KMS-11 (cell line): ENCODE measurements around the gene CCDC127.
"Not testable (repeated sequence)": the region's sequence is repeated elsewhere in the genome, so short reads cannot be mapped to it uniquely, and the experiment has no call there.

Source experiments
- H2AFZ ChIP-seq: fragments of 200-600 bp; sonication (generic); 2 replicates; pipeline ENCODE4 v1.6.1; 2016; ENCODE audit warnings: antibody characterized with exemption, mixed run types, low read depth
- H3K27ac ChIP-seq: fragments of 200-600 bp; sonication (generic); 2 replicates; pipeline ENCODE4 v1.6.1; 2016; ENCODE audit warnings: mild to moderate bottlenecking, mixed run types
- H3K27me3 ChIP-seq: fragments of 200-600 bp; sonication (generic); 2 replicates; pipeline ENCODE4 v1.6.1; 2017; ENCODE audit warnings: mild to moderate bottlenecking, low read depth, mixed run types, moderate library complexity; ENCODE audit not compliant: insufficient read depth
- H3K36me3 ChIP-seq: fragments of 200-600 bp; sonication (generic); 2 replicates; pipeline ENCODE4 v1.6.1; 2017; ENCODE audit warnings: mild to moderate bottlenecking, mixed run types; ENCODE audit not compliant: insufficient read depth
- H3K4me1 ChIP-seq: fragments of 200-600 bp; sonication (generic); 2 replicates; pipeline ENCODE4 v1.6.1; 2016; ENCODE audit warnings: mild to moderate bottlenecking, low read depth, mixed run types; ENCODE audit not compliant: poor library complexity, severe bottlenecking
- H3K4me2 ChIP-seq: fragments of 200-600 bp; sonication (generic); 2 replicates; pipeline ENCODE4 v1.7.0; 2016; ENCODE audit warnings: mild to moderate bottlenecking, mixed run types
- H3K4me3 ChIP-seq: fragments of 200-600 bp; sonication (generic); IDR thresholded peaks from 2 replicates; pipeline ENCODE4 v1.6.1; 2017; ENCODE audit warnings: low read depth, low read length, mixed read lengths; ENCODE audit not compliant: insufficient read depth
- H3K79me2 ChIP-seq: fragments of 200-600 bp; sonication (generic); 2 replicates; pipeline ENCODE4 v1.6.1; 2016; ENCODE audit warnings: low read depth, mixed run types; ENCODE audit not compliant: insufficient read depth
- H3K9ac ChIP-seq: fragments of 200-600 bp; sonication (generic); 2 replicates; pipeline ENCODE4 v1.6.1; 2016; ENCODE audit warnings: mild to moderate bottlenecking, mixed run types
- H4K20me1 ChIP-seq: fragments of 200-600 bp; sonication (generic); 2 replicates; pipeline ENCODE4 v1.6.1; 2016; ENCODE audit warnings: mild to moderate bottlenecking, mixed run types; ENCODE audit not compliant: insufficient read depth
- TF ChIP-seq, protein P1 (sequence below): fragments of 200-600 bp; sonication (generic); conservative IDR thresholded peaks from 2 replicates; pipeline ENCODE4 v1.6.1; 2017; ENCODE audit warnings: low read depth, mild to moderate bottlenecking, antibody characterized with exemption, low read length, moderate library complexity, mixed read lengths

Gene CCDC127

DNA sequence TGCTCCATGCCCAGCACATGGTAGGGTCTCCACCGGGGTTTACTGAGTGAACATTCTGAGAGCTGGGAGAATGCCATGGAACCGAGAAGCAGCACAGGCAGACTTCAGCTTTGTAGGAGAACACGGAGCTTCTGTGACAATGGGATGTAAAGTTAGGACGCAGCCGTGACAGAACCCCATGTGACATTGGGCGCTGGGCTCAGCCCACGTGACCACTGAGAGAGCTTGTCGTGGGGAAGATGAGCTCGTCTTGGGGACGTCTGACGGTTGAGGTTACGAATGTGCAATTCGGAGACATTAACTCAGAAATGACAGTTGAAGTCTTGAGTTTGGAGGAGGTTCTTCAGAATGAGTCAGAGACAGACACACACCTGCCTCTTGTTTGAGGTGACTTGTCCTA, 13.7 kb upstream of the CCDC127 start:
- Histone ChIP-seq H3K9ac (no peak overlapping the region), H3K4me3 (no peak overlapping the region), H2AFZ (no peak overlapping the region), H3K79me2 (peaks cover 7% of the 10 kb centered on the region; the same call in 1 of the 2 replicates), H3K4me2 (no peak overlapping the region), H3K27me3 (no peaks in the 10 kb centered on the region), H3K27ac (no peak overlapping the region), H3K4me1 (no peaks in the 10 kb centered on the region), H4K20me1 (no peaks in the 10 kb centered on the region), H3K36me3 (peaks cover 33% of the 10 kb centered on the region; the same call in 1 of the 2 replicates)
- TF ChIP-seq, protein P1, sequence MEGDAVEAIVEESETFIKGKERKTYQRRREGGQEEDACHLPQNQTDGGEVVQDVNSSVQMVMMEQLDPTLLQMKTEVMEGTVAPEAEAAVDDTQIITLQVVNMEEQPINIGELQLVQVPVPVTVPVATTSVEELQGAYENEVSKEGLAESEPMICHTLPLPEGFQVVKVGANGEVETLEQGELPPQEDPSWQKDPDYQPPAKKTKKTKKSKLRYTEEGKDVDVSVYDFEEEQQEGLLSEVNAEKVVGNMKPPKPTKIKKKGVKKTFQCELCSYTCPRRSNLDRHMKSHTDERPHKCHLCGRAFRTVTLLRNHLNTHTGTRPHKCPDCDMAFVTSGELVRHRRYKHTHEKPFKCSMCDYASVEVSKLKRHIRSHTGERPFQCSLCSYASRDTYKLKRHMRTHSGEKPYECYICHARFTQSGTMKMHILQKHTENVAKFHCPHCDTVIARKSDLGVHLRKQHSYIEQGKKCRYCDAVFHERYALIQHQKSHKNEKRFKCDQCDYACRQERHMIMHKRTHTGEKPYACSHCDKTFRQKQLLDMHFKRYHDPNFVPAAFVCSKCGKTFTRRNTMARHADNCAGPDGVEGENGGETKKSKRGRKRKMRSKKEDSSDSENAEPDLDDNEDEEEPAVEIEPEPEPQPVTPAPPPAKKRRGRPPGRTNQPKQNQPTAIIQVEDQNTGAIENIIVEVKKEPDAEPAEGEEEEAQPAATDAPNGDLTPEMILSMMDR, result no peak

GRCh38 chr5:230711-231110, 12.8 kb upstream of the CCDC127 start:
- TF ChIP-seq, protein P1, result no peak
- H3K27me3 ChIP-seq, result no peaks in the 10 kb centered on the region
- no peak overlapping the region for H3K4me2 ChIP-seq
- H4K20me1 ChIP-seq, result no peaks in the 10 kb centered on the region
- peaks cover 38% of the 10 kb centered on the region for H3K36me3 ChIP-seq
- no peak overlapping the region for H3K9ac ChIP-seq
- H2AFZ ChIP-seq, result no peak overlapping the region
- no peaks in the 10 kb centered on the region for H3K4me1 ChIP-seq
- no peak overlapping the region for H3K27ac ChIP-seq
- H3K79me2 ChIP-seq, result peaks cover 17% of the 10 kb centered on the region
- no peak overlapping the region for H3K4me3 ChIP-seq

- Histone ChIP-seq H3K4me1 (peaks cover 12% of the 10 kb centered on the region), H4K20me1 (no peaks in the 10 kb centered on the region), H3K9ac (no peak overlapping the region), H3K27ac (no peak overlapping the region), H3K4me3 (no peak overlapping the region), H2AFZ (no peak overlapping the region), H3K4me2 (no peak overlapping the region), H3K36me3 (peaks cover 36% of the 10 kb centered on the region), H3K27me3 (no peaks in the 10 kb centered on the region), H3K79me2 (peaks cover 35% of the 10 kb centered on the region)
- TF ChIP-seq, protein P1, result no peak
Observed at GRCh38 chr5:228886-229285, 10.9 kb upstream of the CCDC127 start.

- not testable (repeated sequence) for H4K20me1 ChIP-seq
- Histone ChIP-seq H3K36me3 (peaks cover 33% of the 10 kb centered on the region), H3K79me2 (peaks cover 50% of the 10 kb centered on the region)
Observed at GRCh38 chr5:227375-227774, 9.4 kb upstream of the CCDC127 start.

DNA sequence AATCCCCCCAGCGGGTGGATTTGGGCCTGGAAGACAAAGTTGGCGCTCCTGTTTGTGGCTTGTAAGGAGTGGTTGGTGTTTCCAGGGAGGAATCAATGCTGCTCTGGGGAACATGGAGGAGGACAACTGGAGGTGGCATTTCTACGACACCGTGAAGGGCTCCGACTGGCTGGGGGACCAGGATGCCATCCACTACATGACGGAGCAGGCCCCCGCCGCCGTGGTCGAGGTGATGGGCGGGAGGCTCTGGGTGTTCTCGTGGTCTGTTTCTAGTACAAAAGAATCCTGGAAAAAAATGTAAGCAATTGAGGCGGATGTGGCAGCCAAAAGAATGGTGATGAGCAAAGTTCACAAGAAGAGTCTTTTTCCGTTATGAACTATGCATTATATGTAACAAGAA, 7.4 kb upstream of the CCDC127 start:
- no peaks in the 10 kb centered on the region for H4K20me1 ChIP-seq
- H3K4me1 ChIP-seq, result peaks cover 42% of the 10 kb centered on the region
- H3K36me3 ChIP-seq, result peaks cover 35% of the 10 kb centered on the region
- no peak overlapping the region for H2AFZ ChIP-seq
- H3K79me2 ChIP-seq, result peaks cover 70% of the 10 kb centered on the region
- H3K4me3 ChIP-seq, result no peak overlapping the region
- H3K27me3 ChIP-seq, result no peaks in the 10 kb centered on the region
- no peak overlapping the region for H3K9ac ChIP-seq
- no peak overlapping the region for H3K27ac ChIP-seq
- H3K4me2 ChIP-seq, result no peak overlapping the region
- TF ChIP-seq, protein P1, result no peak

More at GRCh38 chr5:227375-227774, 9.4 kb upstream of the CCDC127 start:
- H3K27ac ChIP-seq, H3K9ac ChIP-seq, H2AFZ ChIP-seq, H3K27me3 ChIP-seq, H3K4me2 ChIP-seq, H3K4me3 ChIP-seq: not testable (repeated sequence)
- peaks cover 27% of the 10 kb centered on the region for H3K4me1 ChIP-seq
